Endodermal cell (in vitro differentiated cells): ENCODE results near the gene IL13RA2. TPM values are rescaled to one million over a fixed set of nuclear protein-coding genes. Genes with fewer than 3 reads are reported as not detected.

Experiments used
- DNase-seq: peaks from one replicate; pipeline ENCODE4 v3.0.0-alpha.2; 2017
- H3K27ac ChIP-seq: 2 replicates; pipeline ENCODE4 v1.5.1; 2013; ENCODE audit warnings: mild to moderate bottlenecking, low read depth, low read length, moderate library complexity
- H3K27me3 ChIP-seq: 2 replicates; pipeline ENCODE4 v1.6.1; 2013; ENCODE audit warnings: mild to moderate bottlenecking, low read length, moderate library complexity; ENCODE audit not compliant: insufficient read depth, control insufficient read depth, poor library complexity, severe bottlenecking
- H3K36me3 ChIP-seq: 2 replicates; pipeline ENCODE4 v1.7.0; 2013; ENCODE audit warnings: mild to moderate bottlenecking, low read length, moderate library complexity; ENCODE audit not compliant: control insufficient read depth, insufficient read depth
- H3K4me1 ChIP-seq: one replicate; pipeline ENCODE4 v1.7.0; 2013; ENCODE audit warnings: low read length; ENCODE audit not compliant: control insufficient read depth, insufficient read depth
- H3K4me3 ChIP-seq: 2 replicates; pipeline ENCODE4 v1.5.1; 2013; ENCODE audit warnings: mild to moderate bottlenecking, low read length, moderate library complexity
- H3K9ac ChIP-seq: 2 replicates; pipeline ENCODE4 v1.6.1; 2013; ENCODE audit warnings: mild to moderate bottlenecking, low read length, moderate library complexity; ENCODE audit not compliant: poor library complexity, severe bottlenecking; ENCODE audit errors: extremely low read depth
- H3K9me3 ChIP-seq: 2 replicates; pipeline ENCODE4 v1.6.1; 2013; ENCODE audit warnings: mild to moderate bottlenecking, low read length, moderate library complexity; ENCODE audit not compliant: control insufficient read depth
- H3K27ac Mint-ChIP-seq: 2 replicates; pipeline ENCODE4 v1.8.0; 2020; ENCODE audit warnings: mixed read lengths
- H3K27me3 Mint-ChIP-seq: 2 replicates; pipeline ENCODE4 v1.8.0; 2021; ENCODE audit warnings: mild to moderate bottlenecking, mixed read lengths; ENCODE audit not compliant: insufficient read depth
- H3K36me3 Mint-ChIP-seq: 2 replicates; pipeline ENCODE4 v1.8.0; 2020; ENCODE audit warnings: low read depth, mixed read lengths
- H3K4me1 Mint-ChIP-seq: 2 replicates; pipeline ENCODE4 v1.8.0; 2020; ENCODE audit warnings: mixed read lengths
- H3K4me3 Mint-ChIP-seq: 2 replicates; pipeline ENCODE4 v1.8.0; 2020; ENCODE audit warnings: mild to moderate bottlenecking, moderate library complexity, mixed read lengths
- H3K9me3 Mint-ChIP-seq: 2 replicates; pipeline ENCODE4 v1.8.0; 2020; ENCODE audit warnings: mild to moderate bottlenecking, mixed read lengths
- CTCF ChIP-seq: fragments of 200-600 bp; sonication (generic); conservative IDR thresholded peaks from 2 replicates; pipeline ENCODE4 v1.5.0; 2021; ENCODE audit warnings: antibody characterized with exemption, mild to moderate bottlenecking
- WGBS, 2 experiments: methylation state at CpG; one replicate each; pipeline versions ENCODE4 v1.1.5 to v1.1.7; 2013; ENCODE audit warnings: missing lambda C conversion rate in 2 of 2, mixed read lengths in 1 of 2; ENCODE audit not compliant: insufficient coverage in 1 of 2, insufficient read length in 1 of 2; 5-methylcytosine and 5-hydroxymethylcytosine counted together
- total RNA-seq, 2 donors: library from RNA; stranded (reverse); fragmentation: NEBNext Ultra II Directional in 1 of 2; extraction: Animal tissue kit (Norgen Biotek cat#: 25700) in 1 of 2; gene quantifications; 2 replicates in 1 of 2; 3 replicates in 1 of 2; pipeline ENCODE4 v1.2.1, GENCODE V29; 2021

IL13RA2 gene
- total RNA-seq, 2 donors from 2014 or later, result not detected

- H3K4me1 ChIP-seq, result no peaks in the 10 kb centered on the region
- no peak overlapping the region for H3K27ac Mint-ChIP-seq
- H3K27me3 Mint-ChIP-seq, result no peaks in the 10 kb centered on the region
- no peaks in the 10 kb centered on the region for H3K9me3 Mint-ChIP-seq
- H3K36me3 ChIP-seq, result no peaks in the 10 kb centered on the region
- TF ChIP-seq CTCF, result no peak
- no peak overlapping the region for H3K4me3 ChIP-seq
- H3K36me3 Mint-ChIP-seq, result no peaks in the 10 kb centered on the region
- H3K4me1 Mint-ChIP-seq, result no peaks in the 10 kb centered on the region
- no peak for DNase-seq
- no peaks in the 10 kb centered on the region for H3K9me3 ChIP-seq
- H3K4me3 Mint-ChIP-seq, result no peak overlapping the region
- no peak overlapping the region for H3K27ac ChIP-seq
- no peaks in the 10 kb centered on the region for H3K27me3 ChIP-seq
- no peak overlapping the region for H3K9ac ChIP-seq
- WGBS, 2 experiments, result 76% methylated on average over 3 of the region's 3 CpGs; no CpG with 5 or more reads in 1 of the 2 experiments
These were observed 46.6 kb downstream of the IL13RA2 start for GRCh38 chrX:114970806-114971205.

GRCh38 chrX:114964374-114964773 is 53.0 kb downstream of the IL13RA2 start:
- Histone ChIP-seq H3K27me3 (no peaks in the 10 kb centered on the region), H3K27ac (no peak overlapping the region), H3K36me3 (no peaks in the 10 kb centered on the region), H3K9ac (no peak overlapping the region), H3K9me3 (no peaks in the 10 kb centered on the region), H3K4me3 (no peak overlapping the region), H3K4me1 (no peaks in the 10 kb centered on the region)
- no peaks in the 10 kb centered on the region for H3K36me3 Mint-ChIP-seq
- H3K4me1 Mint-ChIP-seq, result peaks cover 2% of the 10 kb centered on the region
- no peak for DNase-seq
- no peak for TF ChIP-seq CTCF
- no peak overlapping the region for H3K27ac Mint-ChIP-seq
- 75% methylated on average over 2 of the region's 3 CpGs; no CpG with 5 or more reads in 1 of the 2 experiments for WGBS, 2 experiments
- H3K9me3 Mint-ChIP-seq, result no peaks in the 10 kb centered on the region
- no peak overlapping the region for H3K4me3 Mint-ChIP-seq
- H3K27me3 Mint-ChIP-seq, result no peaks in the 10 kb centered on the region

DNA sequence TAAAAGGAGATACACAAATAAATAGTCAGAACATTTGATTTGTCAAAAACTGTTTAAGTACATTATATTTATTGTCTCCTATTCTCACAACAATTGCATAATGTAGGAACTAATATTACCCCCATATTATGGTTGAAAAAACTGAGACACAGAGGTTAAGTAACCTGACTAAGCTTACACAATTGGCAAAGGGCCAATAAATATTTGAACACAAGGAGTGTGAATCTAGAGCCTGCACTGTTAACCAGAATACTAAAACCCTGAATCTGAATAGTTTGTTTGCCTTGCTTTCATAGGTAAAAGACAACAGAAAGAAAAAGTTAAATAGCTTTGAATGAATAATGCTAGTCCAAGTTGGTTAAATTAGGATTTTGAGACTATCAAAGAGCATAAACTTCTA is 55.2 kb downstream of the IL13RA2 start:
- no peaks in the 10 kb centered on the region for H3K27me3 ChIP-seq
- H3K9me3 Mint-ChIP-seq, result no peaks in the 10 kb centered on the region

More for the DNA sequence above, 55.2 kb downstream of the IL13RA2 start:
- Histone ChIP-seq H3K4me3 (no peak overlapping the region), H3K27ac (no peak overlapping the region), H3K4me1 (no peaks in the 10 kb centered on the region), H3K9ac (no peak overlapping the region), H3K36me3 (no peaks in the 10 kb centered on the region), H3K9me3 (no peaks in the 10 kb centered on the region)
- no peak for TF ChIP-seq CTCF
- peaks cover 2% of the 10 kb centered on the region for H3K4me1 Mint-ChIP-seq
- no peaks in the 10 kb centered on the region for H3K36me3 Mint-ChIP-seq
- no peak for DNase-seq
- no peaks in the 10 kb centered on the region for H3K27me3 Mint-ChIP-seq
- H3K4me3 Mint-ChIP-seq, result no peak overlapping the region
- no peak overlapping the region for H3K27ac Mint-ChIP-seq
